Small intestine (tissue), 7 donors: ENCODE measurements around the gene SPAG5. TPM values are rescaled to one million over a fixed set of nuclear protein-coding genes. Genes with fewer than 3 reads are reported as not detected.

ENCODE experiments used
- DNase-seq, 2 donors: peaks; one replicate each; pipeline versions ENCODE4 v3.0.0 to v3.0.0-alpha.2; 2013
- FAIRE-seq: peaks from 2 replicates; lab custom pipeline; 2012; peaks lifted over from hg19 to GRCh38; lab: Jason Lieb, UNC
- H3K27ac ChIP-seq, 3 donors: one replicate each; pipeline ENCODE4 v1.5.1; 2013; ENCODE audit warnings: low read length in 2 of 3, mild to moderate bottlenecking in 2 of 3, control low read depth in 1 of 3, inconsistent platforms in 1 of 3, low read depth in 1 of 3, moderate library complexity in 1 of 3
- H3K27me3 ChIP-seq, 3 donors: one replicate each; pipeline ENCODE4 v1.6.1; 2013; ENCODE audit warnings: low read length in 3 of 3, inconsistent platforms in 1 of 3; ENCODE audit not compliant: control insufficient read depth in 3 of 3, insufficient read depth in 3 of 3
- H3K36me3 ChIP-seq, 3 donors: one replicate each; pipeline ENCODE4 v1.6.1; 2013; ENCODE audit warnings: low read length in 3 of 3, inconsistent platforms in 1 of 3, low read depth in 1 of 3, mild to moderate bottlenecking in 1 of 3, moderate library complexity in 1 of 3; ENCODE audit not compliant: control insufficient read depth in 3 of 3, insufficient read depth in 2 of 3
- H3K4me1 ChIP-seq, 3 donors: one replicate each; pipeline ENCODE4 v1.6.1; 2013; ENCODE audit warnings: low read length in 2 of 3, inconsistent platforms in 1 of 3, low read depth in 1 of 3, mild to moderate bottlenecking in 1 of 3, moderate library complexity in 1 of 3; ENCODE audit not compliant: control insufficient read depth in 3 of 3, insufficient read depth in 2 of 3
- H3K4me3 ChIP-seq, 3 donors: one replicate each; pipeline ENCODE4 v1.5.1; 2013; ENCODE audit warnings: low read length in 3 of 3, control low read depth in 1 of 3, inconsistent platforms in 1 of 3, low read depth in 1 of 3, mild to moderate bottlenecking in 1 of 3, moderate library complexity in 1 of 3
- H3K9me3 ChIP-seq, 2 donors: one replicate each; pipeline ENCODE4 v1.6.1; 2013; ENCODE audit warnings: low read depth in 1 of 2, low read length in 1 of 2; ENCODE audit not compliant: control insufficient read depth in 2 of 2, insufficient read depth in 1 of 2
- WGBS, 3 donors: extraction: QIAGEN DNeasy Blood & Tissue Kit; methylation state at CpG; one replicate each; pipeline ENCODE4 v1.1.7; 2013; 5-methylcytosine and 5-hydroxymethylcytosine counted together
- polyA plus RNA-seq, 4 donors: library from polyadenylated mRNA; stranded (reverse) in 3 of 4; unstranded in 1 of 4; fragments of 200-250 nt in 3 of 4; fragments of 120-200 nt in 1 of 4; gene quantifications; one replicate each; pipeline versions ENCODE4 v1.2.1 to v1.2.3, GENCODE V29; 2013
- donor health status: healthy with polysubstance abuse.
- donor health status: control.
- donor health status: control.
- donor health status: Bipolar disorder and iron deficiency.
- donor health status: healthy.

The SPAG5 gene
- polyA plus RNA-seq, 4 donors, result 20.3 to 39.3 (median 35.4) TPM

DNA sequence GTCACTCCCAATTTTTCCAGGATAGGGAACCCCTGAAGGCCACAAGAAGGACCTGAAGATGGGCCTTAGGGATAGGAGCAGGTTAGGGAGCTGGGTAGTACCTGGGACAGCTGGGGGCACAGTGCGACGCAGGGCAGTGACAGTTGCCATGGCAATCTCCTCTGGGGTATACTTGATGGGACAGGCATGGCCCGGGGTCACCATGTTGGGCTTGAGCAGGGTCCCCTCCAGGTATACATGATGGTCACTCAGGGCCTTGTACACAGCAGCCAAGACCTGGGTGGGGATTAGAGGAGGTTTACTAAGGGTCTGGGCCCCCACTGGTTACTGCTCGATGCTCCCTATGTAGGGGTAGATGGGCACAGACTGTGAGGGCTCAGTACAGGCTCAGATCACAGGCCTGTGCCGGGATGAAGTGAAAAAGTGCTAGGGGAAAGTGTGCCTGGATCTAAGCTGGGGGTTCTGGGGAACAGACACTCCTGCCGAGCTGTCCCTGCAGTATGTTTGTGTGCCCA lies 24.8 kb downstream of the SPAG5 start:
- no peak for FAIRE-seq
- no peak overlapping the region for H3K4me3 ChIP-seq

DNA sequence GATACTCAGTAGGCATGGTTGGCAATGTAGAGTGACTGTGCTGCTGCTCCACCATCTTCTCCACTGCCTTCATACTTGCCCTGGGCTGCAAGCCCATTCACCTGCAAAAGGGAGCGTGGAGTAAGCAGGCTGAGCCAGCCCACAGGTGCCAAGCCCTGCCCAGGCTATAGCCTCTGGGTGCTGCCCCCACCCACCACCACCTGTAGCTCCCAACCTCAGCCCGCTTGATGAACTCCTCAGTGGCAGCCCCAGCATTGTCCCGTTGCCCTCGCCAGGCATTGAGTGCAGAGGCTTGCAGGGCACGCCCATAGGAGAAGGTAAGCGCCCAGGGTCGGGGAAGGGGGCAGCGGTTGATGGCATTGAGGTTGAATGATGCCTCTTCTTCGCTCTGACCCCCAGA lies 25.3 kb downstream of the SPAG5 start:
- WGBS, 3 donors, result 93 to 95% (median 94%) methylated on average over 9 of the region's 9 CpGs
- DNase-seq (no peak), FAIRE-seq (no peak)
- H3K4me1 ChIP-seq, result peaks cover 3 to 16% (median 4%) of the 10 kb centered on the region in 3 donors
- peaks cover 0 to 23% (median 0%) of the 10 kb centered on the region in 3 donors for H3K36me3 ChIP-seq
- no peaks in the 10 kb centered on the region for H3K27me3 ChIP-seq
- H3K9me3 ChIP-seq, result no peaks in the 10 kb centered on the region
- H3K27ac ChIP-seq, result no peak overlapping the region
- no peak overlapping the region for H3K4me3 ChIP-seq

More for the DNA sequence above, 24.8 kb downstream of the SPAG5 start:
- Histone ChIP-seq H3K27me3 (no peaks in the 10 kb centered on the region), H3K9me3 (no peaks in the 10 kb centered on the region), H3K27ac (no peak overlapping the region), H3K4me1 (peaks cover 3 to 16% (median 4%) of the 10 kb centered on the region in 3 donors), H3K36me3 (peaks cover 0 to 26% (median 0%) of the 10 kb centered on the region in 3 donors)
- no peak for DNase-seq
- 95 to 100% (median 96%) methylated on average over 6 of the region's 6 CpGs for WGBS, 3 donors

DNA sequence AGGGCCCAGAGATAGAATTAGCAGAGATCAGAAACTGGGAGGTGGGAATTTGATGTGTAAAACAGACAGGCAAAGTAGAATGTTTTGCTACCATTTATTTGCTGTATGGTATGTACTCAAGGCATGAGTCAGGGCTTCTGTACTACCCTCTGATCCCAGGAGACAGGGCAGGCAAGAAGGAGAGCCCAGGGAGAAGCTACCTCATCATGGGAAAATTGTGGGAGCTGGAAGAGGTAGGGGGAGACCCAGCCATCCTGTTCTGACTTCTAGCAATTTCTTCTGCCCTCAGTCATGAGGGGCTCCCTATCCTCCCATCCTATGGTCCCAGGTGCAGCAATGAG lies 25.8 kb downstream of the SPAG5 start:
- FAIRE-seq (no peak), DNase-seq (peak in 1 of 2 donors; percentile 33)
- H3K4me1 ChIP-seq, result peaks cover 3 to 16% (median 4%) of the 10 kb centered on the region in 3 donors
- no peaks in the 10 kb centered on the region for H3K27me3 ChIP-seq
- H3K27ac ChIP-seq, result no peak overlapping the region
- peaks cover 0 to 18% (median 0%) of the 10 kb centered on the region in 3 donors for H3K36me3 ChIP-seq
- no peaks in the 10 kb centered on the region for H3K9me3 ChIP-seq
- no peak overlapping the region for H3K4me3 ChIP-seq

DNA sequence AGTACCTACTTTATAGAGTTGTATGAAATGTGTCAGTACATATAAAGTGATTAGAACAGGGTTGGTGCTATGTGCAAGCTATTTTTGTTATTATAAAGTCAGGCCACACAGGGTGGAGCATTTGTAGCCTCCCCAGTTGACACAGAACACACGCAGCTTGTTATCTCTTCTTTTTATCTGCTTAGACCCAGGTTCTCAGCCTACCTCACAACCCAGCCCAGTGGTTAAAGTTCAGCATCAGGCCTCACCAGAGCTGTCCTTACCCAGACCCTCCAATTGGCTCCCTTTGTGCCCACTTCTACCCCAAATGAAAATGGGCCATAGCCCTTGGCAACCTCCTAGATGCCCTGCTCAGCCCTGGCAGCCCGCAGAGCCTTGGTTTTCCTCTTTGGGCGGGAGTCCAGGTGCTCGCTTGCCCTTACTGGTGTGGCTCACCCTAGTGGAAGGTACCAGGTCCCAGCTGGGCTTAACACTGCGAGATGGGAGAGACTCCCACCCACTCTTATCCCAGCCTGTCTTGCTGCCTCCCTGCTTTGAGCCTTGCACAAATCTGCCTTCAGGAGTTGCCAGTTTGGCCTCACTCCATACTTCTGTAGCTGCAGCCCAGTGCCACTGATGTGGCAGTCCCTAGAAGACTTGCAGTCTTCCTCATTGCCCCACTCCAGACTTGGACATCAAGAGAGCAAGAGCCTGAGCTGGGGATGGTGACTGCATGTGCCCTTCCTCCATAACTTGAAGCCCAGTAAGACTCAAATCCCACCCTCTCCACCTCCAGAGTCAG lies 26.4 kb downstream of the SPAG5 start:
- FAIRE-seq, result no peak
- Histone ChIP-seq H3K27me3 (no peaks in the 10 kb centered on the region), H3K4me1 (peaks cover 3 to 16% (median 4%) of the 10 kb centered on the region in 3 donors), H3K9me3 (no peaks in the 10 kb centered on the region), H3K4me3 (peak overlapping the region in 1 of 3 donors; percentile 82), H3K27ac (peak overlapping the region in 1 of 3 donors; percentile 72), H3K36me3 (peaks cover 0 to 15% (median 0%) of the 10 kb centered on the region in 3 donors)
- DNase-seq, result peak; percentile 42 to 76
- WGBS, 3 donors, result 28 to 69% (median 49%) methylated on average over 5 of the region's 5 CpGs

DNA sequence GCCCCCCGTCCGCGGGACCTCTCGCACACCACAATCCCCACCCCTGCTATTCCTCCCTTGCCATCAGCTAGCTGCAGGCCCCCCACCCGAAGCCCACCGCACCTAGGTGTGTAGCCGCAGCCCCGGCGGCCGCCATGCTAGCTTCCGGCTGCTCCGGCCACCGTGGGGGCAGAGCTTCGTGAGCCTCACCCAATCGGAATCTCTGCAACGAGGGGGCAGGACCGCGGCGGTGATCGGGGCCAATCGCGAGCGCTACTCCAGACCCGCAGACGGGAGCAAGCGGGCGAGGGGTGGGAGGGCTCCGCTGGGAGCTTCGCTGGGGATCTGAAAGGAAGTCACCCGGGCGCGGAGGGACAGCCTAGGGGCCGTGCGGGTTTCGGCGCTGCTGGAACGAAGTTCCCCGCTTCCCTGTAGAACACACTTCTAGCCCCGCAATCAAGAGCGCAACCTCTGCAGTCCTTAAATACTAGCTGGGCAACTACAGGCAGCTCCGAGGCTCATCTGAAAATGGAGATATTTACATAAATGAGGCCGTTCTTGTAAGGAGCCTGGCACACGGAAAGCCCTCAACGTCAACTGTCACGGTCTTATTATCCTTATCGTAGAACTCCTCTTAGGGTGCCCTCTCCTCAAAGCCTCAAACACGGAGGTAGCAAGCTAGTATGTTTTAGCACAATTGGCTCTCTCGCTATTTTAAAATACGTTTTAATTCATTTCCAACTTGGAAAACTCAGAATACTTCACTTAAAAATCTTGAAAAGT lies 27.3 kb downstream of the SPAG5 start, which contains the start of gene PIGS:
Gene PIGS (minus strand): TSS at position 164 of the 762 bp plus-strand sequence. CDS start 28 bp downstream, at position 136.
- Histone ChIP-seq H3K9me3 (no peaks in the 10 kb centered on the region), H3K4me3 (peak within 1 kb of the TSS; percentile 82 to 98 (median 84)), H3K27ac (peak within 1 kb of the TSS; percentile 57 to 86 (median 76)), H3K36me3 (peaks cover 0 to 15% (median 6%) of the 10 kb centered on the region in 3 donors), H3K27me3 (no peaks in the 10 kb centered on the region), H3K4me1 (peaks cover 3 to 12% (median 4%) of the 10 kb centered on the region in 3 donors)
- DNase-seq, result peak; percentile 94 to 96
- no peak for FAIRE-seq
- 0 to 1% (median 1%) methylated on average over 49 of the region's 49 CpGs for WGBS, 3 donors

DNA sequence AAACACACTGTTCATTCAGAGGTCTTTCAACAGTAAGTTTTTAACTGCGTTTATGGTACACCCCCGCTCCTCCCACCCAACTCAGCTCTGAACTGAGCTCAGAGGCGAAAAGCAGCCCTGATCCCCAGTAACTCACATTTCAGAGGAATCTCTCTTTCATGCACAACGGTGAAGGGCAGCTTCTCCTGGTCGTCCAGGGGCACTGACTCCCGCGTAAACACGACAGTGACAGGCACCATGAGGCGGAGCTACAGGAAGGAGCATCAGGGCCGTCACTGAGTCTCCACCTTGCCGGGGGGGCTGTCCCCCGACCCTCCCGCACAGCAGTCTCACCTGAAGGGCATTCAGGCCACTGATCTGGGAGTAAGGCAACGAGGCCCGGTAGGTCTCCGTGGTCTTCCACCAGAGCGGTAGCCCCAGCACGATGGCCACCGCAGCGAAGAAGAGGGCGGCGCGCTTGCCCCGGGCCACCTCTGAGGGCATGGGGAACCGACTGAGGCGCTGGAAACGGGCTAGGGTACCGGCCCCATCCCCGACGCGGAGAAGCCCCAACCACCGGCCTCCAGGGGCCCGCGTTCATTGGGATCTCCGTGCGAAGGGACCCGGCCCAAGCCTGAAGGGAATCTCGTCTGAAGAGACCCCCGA lies 28.0 kb downstream of the SPAG5 start:
- H3K36me3 ChIP-seq, result peaks cover 0 to 16% (median 6%) of the 10 kb centered on the region in 3 donors
- DNase-seq, result peak; percentile 43 to 60
- no peaks in the 10 kb centered on the region for H3K27me3 ChIP-seq
- FAIRE-seq, result no peak
- H3K9me3 ChIP-seq, result no peaks in the 10 kb centered on the region
- H3K4me3 ChIP-seq, result peak overlapping the region; percentile 82 to 98 (median 84)
- 1% methylated on average over 33 to 39 of the region's 39 CpGs for WGBS, 3 donors
- peak overlapping the region; percentile 57 to 76 (median 73) for H3K27ac ChIP-seq
- peaks cover 3 to 12% (median 4%) of the 10 kb centered on the region in 3 donors for H3K4me1 ChIP-seq

DNA sequence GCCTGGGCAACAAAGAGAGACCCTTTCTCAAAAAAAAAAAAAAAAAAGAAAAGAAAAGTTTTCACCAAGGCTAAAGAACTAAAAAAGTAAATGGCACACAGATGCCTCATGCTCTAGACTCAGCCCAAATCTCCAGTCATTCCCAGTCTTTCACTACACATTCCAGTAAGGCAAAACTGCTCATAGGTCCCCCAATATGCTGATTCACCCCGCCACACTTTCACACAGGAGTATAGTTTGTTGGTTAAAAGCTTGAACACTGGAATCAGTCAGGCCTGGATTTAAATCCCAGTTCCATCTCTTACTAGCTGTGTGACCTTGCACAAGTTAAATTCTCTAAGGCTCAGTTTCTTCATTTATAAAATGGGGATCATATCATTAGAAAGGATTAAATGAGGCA lies 29.4 kb downstream of the SPAG5 start:
- WGBS, 3 donors, result 96 to 98% (median 96%) methylated on average over 1 of the region's 1 CpG
- Histone ChIP-seq H3K4me1 (peaks cover 3 to 12% (median 4%) of the 10 kb centered on the region in 3 donors), H3K9me3 (no peaks in the 10 kb centered on the region), H3K27ac (no peak overlapping the region), H3K27me3 (no peaks in the 10 kb centered on the region), H3K4me3 (no peak overlapping the region), H3K36me3 (peaks cover 0 to 21% (median 6%) of the 10 kb centered on the region in 3 donors)
- DNase-seq, result no peak
- no peak for FAIRE-seq

DNA sequence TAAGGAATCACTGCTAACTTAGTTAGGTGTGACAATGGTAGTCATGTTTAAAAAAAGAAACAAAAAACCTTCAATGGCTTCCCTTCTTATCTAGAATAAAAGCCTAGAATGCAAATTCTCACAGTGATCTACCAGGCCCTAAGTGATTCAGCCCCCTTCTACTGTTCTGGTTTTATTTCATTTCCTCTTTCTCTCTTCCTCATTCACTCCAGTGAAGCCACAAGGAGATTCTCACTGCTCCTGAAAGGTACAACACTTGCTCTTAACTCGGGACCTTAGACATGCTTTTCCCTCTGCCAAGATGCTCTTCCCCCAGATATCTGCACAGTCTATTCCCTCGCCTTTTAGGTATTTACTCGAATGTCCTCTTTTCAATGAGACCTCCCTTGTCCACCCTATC lies 31.2 kb downstream of the SPAG5 start:
- Histone ChIP-seq H3K4me1 (peaks cover 1 to 9% (median 4%) of the 10 kb centered on the region in 3 donors), H3K27me3 (no peaks in the 10 kb centered on the region), H3K36me3 (peaks cover 0 to 30% (median 13%) of the 10 kb centered on the region in 3 donors), H3K4me3 (no peak overlapping the region), H3K27ac (no peak overlapping the region), H3K9me3 (no peaks in the 10 kb centered on the region)
- 78 to 85% (median 81%) methylated on average over 3 of the region's 3 CpGs for WGBS, 3 donors
- DNase-seq (no peak), FAIRE-seq (no peak)
